ENCODE data around the gene HEMK1. TPM values are rescaled to one million over a fixed set of nuclear protein-coding genes. Genes with fewer than 3 reads are reported as not detected.

Gene HEMK1
- polyA plus RNA-seq, 2 of the 4 experiments (the other 2 are of a cell fraction) = 4.3 to 4.7 TPM

GRCh38 chr3:50594253-50594785 lies 25.0 kb downstream of the HEMK1 start:
- CTCF ChIA-PET = interaction anchor here (4.4 kb wide), 1 partner anchor 21 kb away, joined by 31 read pairs; no protein-coding TSS in a partner anchor
- peaks cover 14% of the 10 kb centered on the region for H3K4me1 ChIP-seq
- no peak for DNase-seq (ENCODE audit: low read depth in 1 of 2, low spot score in 1 of 2)
- no peaks in the 10 kb centered on the region for H3K9me3 ChIP-seq
- FAIRE-seq = no peak
- H3K4me3 ChIP-seq = no peak overlapping the region
- 21% methylated on average over 2 of the region's 2 CpGs for WGBS (ENCODE audit: missing lambda C conversion rate)
- POLR2A ChIA-PET = no interaction called here
- no peak overlapping the region for H3K27ac ChIP-seq
- TF ChIP-seq TP53 (CRISPR knock-in tag; IDR thresholded peaks at IDR 0.05) = no peak
- TF ChIP-seq HOXB13 (CRISPR knock-in tag; IDR thresholded peaks at IDR 0.05; ENCODE audit: low read depth) = no peak
- TF ChIP-seq KDM1A (IDR thresholded peaks at IDR 0.05; ENCODE audit: low read depth) = no peak
- no peak for TF ChIP-seq TFCP2L1 (CRISPR knock-in tag; IDR thresholded peaks at IDR 0.05)
- TF ChIP-seq, protein P1, sequence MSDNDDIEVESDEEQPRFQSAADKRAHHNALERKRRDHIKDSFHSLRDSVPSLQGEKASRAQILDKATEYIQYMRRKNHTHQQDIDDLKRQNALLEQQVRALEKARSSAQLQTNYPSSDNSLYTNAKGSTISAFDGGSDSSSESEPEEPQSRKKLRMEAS (IDR thresholded peaks at IDR 0.05) = no peak
- TF ChIP-seq EP300 (IDR thresholded peaks at IDR 0.05) = no peak
- TF ChIP-seq NPAS2 (CRISPR knock-in tag; IDR thresholded peaks at IDR 0.05; ENCODE audit: borderline replicate concordance) = no peak
- no peak for TF ChIP-seq SMC3 (IDR thresholded peaks at IDR 0.05)
- no peak for TF ChIP-seq NFE2L2 (conservative IDR thresholded peaks at IDR 0.05; ENCODE audit: low read length)
- TF ChIP-seq ATOH8 (CRISPR knock-in tag; IDR thresholded peaks at IDR 0.05; ENCODE audit: low read depth) = no peak
- H3K4me2 ChIP-seq = no peak overlapping the region
- ATAC-seq = no peak

DNA sequence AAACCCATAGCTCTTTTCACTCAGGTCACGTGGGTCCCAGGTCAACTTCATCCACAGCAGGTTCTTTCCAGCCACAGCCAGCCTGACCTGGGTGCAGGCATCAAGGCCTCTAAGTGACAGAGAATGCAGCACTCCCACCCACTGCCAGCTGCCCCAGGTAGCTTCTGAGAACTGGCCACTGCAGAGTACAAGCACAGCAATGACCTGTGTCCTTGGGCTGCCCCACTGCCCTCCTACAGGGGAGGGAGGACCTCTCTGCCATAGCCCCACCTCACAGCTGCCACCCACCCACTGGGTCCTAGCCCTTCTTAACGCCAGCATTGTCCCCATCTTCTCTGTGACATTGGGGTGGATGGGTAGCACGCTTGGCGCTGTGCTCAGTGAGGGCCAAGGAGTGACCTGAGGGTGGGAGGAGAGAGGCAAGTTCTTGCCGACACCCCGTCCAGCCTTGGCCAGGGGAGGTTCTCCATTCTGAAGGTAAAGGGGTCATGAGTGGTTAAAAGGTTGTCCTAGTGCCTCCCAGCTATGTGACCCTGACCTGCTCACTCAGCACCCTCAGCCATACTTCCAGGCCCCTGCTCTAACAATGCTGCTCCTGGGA lies 29.9 kb downstream of the HEMK1 start:
- 94% methylated on average over 5 of the region's 6 CpGs for WGBS (ENCODE audit: missing lambda C conversion rate)
- POLR2A ChIA-PET = no interaction called here
- CTCF ChIA-PET = interaction anchor here (1.5 to 9.1 kb wide), 3 partner anchors 15 to 27 kb away, joined by 3 to 107 read pairs (median 11); partner anchors contain the start of gene CISH

More for the DNA sequence above, 29.9 kb downstream of the HEMK1 start:
- H3K27ac ChIP-seq = peak overlapping the region; percentile 97 to 98; a peak in 4 of 6 replicates
- ATAC-seq (no peak), DNase-seq (ENCODE audit: low read depth in 1 of 2, low spot score in 1 of 2) (no peak), FAIRE-seq (no peak)
- no peak overlapping the region for H3K4me3 ChIP-seq
- H3K4me1 ChIP-seq = peaks cover 30% of the 10 kb centered on the region
- H3K4me2 ChIP-seq = no peak overlapping the region
- TF ChIP-seq MYC (IDR thresholded peaks at IDR 0.05; ENCODE audit: borderline replicate concordance, low read length) (no peak), ZFP36 (IDR thresholded peaks at IDR 0.05; ENCODE audit: borderline replicate concordance, partially characterized antibody) (no peak), BCL3 (IDR thresholded peaks at IDR 0.05) (no peak), GATA3 (IDR thresholded peaks at IDR 0.05; ENCODE audit: borderline replicate concordance) (no peak), ZC3H11A (IDR thresholded peaks at IDR 0.05) (no peak), CBX2 (IDR thresholded peaks at IDR 0.05; ENCODE audit: borderline replicate concordance, low read depth) (no peak), HMGXB4 (CRISPR knock-in tag; IDR thresholded peaks at IDR 0.05; ENCODE audit: borderline replicate concordance) (no peak), RNF2 (IDR thresholded peaks at IDR 0.05; ENCODE audit: borderline replicate concordance, low read depth) (no peak), NFE2L2 (conservative IDR thresholded peaks at IDR 0.05; ENCODE audit: low read length) (no peak), HOXA7 (CRISPR knock-in tag; IDR thresholded peaks at IDR 0.05) (no peak), FOXS1 (CRISPR knock-in tag; IDR thresholded peaks at IDR 0.05) (no peak)
- TF ChIP-seq, protein P2, sequence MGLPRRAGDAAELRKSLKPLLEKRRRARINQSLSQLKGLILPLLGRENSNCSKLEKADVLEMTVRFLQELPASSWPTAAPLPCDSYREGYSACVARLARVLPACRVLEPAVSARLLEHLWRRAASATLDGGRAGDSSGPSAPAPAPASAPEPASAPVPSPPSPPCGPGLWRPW (IDR thresholded peaks at IDR 0.05) = no peak
- TF ChIP-seq, protein P3, sequence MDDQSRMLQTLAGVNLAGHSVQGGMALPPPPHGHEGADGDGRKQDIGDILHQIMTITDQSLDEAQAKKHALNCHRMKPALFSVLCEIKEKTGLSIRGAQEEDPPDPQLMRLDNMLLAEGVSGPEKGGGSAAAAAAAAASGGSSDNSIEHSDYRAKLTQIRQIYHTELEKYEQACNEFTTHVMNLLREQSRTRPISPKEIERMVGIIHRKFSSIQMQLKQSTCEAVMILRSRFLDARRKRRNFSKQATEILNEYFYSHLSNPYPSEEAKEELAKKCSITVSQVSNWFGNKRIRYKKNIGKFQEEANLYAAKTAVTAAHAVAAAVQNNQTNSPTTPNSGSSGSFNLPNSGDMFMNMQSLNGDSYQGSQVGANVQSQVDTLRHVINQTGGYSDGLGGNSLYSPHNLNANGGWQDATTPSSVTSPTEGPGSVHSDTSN (IDR thresholded peaks at IDR 0.05) = no peak
- H3K9me3 ChIP-seq = no peaks in the 10 kb centered on the region
